SKM-1 (cell line): ENCODE measurements around the gene SLC9A7.

Source experiments
- DNase-seq: peaks from one replicate; lab custom pipeline; 2025; ENCODE audit not compliant: unreplicated experiment; lab: John Stamatoyannopoulos, UW

SLC9A7 gene

DNA sequence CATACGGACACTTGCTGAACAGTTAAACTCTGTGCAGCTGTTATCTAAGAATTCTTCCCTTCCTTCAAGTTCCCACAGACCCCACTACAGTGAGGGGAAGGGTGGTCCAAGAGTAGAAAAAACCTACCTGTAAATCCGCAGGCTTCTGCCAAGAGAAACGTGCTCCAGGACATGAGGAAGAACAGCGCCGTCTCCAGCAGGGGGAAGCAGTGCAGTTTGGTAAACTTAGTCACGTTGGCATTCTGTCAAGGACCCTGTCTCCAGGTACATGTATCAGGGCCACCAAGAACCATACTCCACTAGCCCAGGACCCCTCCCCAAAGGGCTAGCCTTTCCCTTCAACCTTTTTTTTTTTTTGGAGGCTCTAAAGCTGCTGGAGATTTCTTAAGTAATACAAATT is 105.4 kb downstream of the SLC9A7 start:
- DNase-seq: no peak

DNA sequence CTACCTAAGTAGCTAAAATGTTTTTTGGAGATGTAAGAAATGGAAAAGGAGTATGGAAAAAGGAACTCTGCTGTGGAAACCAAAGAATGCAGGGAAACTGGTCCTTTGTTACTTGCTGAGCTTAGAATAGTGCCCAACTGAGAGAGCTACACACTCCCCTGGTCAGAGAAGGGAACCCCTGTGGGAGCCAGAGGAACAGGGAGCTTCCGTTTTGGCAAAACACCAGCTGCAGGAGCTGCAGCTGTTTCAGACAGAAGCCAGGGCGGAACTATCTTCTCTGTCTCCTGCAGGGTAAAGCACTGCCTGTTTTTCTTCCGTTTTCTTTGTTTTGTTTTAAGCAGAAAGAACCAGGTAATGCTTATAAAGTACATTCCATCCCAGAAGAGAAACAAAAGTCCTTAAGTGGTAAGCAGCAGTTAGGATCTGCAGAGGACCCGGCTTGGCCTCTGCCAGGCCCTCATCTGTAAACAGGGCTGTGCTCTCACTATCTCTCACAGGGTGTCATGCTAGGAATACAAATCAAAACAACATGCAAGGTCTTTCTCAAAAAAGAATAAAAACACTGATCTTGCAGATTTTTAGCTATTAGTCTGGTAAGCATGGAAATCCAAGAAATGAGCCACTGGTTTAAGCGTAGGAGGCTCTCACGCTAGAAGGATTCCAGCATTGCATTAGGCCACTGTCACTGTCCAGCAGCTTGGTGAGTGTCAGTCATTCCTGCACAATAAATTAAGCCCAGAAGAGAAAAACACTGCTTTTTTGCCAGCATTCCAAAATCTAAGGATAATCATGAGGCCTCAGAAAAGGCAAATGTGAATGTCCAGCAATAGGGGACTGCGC is 109.3 kb downstream of the SLC9A7 start:
- DNase-seq: peak; percentile 16

DNA sequence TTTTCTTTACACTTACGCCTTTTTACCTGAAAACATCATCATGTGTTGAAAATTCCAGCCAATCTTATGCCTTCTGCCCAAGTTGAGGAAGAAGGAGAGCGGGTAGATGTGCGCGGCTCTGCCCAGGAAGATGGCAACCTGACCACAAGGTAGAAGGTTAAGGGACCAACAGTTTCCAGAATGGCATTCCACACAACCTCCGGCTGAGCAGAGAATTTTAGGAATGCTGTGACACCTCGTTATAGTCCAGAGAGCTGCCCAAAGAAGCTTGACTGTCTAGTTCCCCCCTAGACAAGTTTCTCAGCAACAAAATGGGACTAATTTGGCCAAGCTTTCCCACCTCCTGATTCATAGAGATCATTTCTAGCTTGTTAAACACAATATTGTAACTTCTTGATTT is 110.3 kb downstream of the SLC9A7 start:
- DNase-seq: no peak

DNA sequence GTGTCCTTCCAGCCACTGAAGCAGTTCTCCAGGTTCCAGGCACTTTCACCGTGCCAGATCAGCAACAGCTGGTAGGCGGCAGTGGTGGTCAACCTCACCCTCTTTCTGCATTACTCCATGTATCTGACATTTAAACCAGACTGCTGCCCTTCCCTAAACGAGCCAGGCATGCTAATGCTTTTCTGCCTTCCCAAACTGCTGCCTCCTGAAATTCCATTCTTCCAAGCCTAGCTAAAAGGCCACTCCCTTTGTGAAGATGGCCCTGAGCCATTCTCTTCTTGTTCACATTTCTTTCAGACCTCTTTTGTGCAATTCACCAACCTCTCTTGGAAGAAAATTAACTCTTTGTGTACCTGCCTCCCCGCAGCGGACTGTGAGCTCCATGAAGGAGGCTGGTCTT is 111.7 kb downstream of the SLC9A7 start:
- no peak for DNase-seq

DNA sequence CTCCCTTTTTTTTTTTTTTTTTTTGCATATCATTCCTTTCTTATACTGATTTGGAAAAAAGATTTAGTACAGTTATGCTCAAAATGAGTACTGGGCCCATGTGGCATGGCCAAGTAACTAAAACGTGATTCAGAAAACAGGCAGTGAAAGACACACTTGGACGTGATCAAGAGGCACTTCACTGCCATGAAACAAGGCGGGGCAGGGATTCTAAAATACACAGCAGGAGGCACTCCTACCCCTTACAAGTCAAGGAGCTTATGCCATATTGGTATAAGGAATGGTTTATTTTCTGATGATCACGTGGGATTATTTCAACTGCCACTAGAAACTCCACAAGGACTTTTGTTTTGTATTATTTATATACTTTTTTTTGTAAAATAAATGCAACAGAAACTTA is 113.3 kb downstream of the SLC9A7 start:
- DNase-seq: no peak

DNA sequence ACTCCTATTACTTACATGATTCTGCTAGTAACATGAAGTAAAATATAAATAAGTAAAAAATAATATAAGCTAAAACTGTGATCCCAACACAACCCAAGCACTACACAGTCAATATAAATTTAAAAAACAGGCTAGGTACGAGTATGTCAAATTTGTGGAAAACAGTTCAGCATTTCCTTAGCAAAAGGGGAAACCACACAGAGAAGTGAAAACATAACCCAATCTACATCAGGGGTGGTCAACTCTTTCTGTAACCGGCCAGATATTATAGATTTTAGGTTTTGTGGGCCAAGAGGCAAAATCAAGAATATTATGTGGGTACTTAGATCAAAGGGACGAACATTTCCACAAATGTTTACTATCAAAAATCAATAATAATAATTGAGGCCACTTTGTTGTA is 115.3 kb downstream of the SLC9A7 start:
- DNase-seq: no peak

DNA sequence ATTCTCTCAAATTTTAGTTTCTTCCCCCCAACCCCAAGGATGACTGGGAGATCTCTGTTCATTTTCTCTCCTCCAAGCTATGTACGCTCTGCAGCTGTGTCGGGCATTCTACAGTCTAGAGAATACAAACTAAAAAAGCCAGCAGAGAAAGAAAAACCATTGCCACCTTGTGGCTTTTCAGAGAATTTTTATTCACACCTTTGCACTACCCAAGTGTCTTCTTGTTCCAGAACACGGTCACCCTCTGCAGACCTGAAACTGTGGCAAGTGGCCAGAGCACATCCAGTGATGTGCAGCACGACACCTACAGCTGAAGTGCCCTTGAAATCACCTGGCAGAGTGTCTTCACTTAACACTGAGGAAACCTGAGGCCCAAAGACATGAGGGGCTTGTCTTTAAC is 116.8 kb downstream of the SLC9A7 start:
- no peak for DNase-seq

DNA sequence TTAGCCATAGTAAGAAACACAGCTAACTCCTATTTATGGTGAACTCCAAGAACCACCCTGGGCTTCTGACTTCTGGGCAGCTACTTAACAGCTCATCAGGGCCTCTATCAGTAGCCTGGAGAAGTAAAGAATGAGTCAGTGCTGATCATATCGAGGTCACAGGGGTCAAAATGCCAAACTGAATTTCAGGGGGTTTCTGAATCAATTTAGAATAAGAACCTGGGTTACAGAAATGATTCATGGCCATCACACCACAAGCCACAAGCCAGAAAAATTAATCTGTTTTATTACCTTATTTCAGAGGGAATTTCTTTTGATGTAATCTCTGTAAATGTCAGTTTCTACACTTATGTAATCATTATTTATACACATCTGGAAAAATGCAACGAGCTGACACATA is 121.0 kb downstream of the SLC9A7 start:
- no peak for DNase-seq

DNA sequence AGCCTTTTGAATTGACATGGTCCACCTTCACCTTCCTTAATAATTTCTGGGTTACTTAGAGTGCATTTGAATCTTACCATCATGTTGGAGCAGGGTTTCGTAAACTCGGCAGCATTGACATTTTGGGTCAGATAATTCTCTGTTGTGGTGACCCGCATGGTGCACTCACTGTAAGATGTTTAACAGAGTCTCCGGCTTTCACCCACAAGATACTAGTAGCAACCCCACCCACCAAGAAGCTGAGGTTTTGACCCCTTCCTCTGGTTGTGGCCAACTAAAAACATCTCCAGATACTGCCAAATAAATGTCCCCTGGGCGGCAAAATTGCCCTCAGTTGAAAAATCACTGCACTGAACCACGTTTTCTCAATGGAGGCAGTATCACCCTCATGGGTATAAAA is 122.7 kb downstream of the SLC9A7 start:
- no peak for DNase-seq

DNA sequence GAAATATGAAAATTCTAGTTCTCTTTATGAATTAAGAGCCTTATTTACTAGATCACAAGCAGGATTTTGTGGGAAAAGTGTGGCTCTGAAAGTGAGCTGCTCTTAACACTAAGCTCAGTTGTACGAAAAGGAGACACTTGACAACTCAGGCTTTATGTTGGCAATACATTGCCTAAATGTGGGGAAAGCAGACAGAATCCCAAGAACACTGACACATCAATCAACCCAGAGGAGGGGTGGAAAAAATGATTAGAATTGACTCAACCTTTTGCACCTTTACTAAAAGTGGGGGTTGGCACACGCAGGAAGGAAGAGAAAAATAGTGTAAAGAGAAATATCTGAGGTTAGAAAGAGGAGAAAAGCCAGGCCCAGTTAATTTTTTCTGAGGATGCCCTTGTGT is 123.7 kb downstream of the SLC9A7 start:
- no peak for DNase-seq

DNA sequence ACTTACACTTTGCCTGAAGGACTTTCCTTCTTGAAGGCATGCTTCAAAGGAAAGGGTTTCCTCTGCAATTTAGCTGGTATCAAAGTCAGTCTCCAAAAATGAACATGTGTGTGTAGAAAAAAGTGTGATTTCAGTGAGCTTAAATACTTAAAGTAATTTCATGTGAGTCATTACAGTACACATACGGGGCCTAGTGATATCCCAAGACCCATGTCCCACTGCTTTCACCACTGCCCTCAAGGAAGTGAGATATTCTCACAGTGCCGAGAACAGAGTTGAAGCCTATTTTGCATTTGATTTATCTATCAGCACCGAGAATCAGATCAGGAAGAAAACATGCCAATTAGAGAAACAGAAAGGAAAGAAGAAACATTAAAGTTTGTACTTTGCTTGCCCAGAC is 124.3 kb downstream of the SLC9A7 start:
- DNase-seq: no peak

DNA sequence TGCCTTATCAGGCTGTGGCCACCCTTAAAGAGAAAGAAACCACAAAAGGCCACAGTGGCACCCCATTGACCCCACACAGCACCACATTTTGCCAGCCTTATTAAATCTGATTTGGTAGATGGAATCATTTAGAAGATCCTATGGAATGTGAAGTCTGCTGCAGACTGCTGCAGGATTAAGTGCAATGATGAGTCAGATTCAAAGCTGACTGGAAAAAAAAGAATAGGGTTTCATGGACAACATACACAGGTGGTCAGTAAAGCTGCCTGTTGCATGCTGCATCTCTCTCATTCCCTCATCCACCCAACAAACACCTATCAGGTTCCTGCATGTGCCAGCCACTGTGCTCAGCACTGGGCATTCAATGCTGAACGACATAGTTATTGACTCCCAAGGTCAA is 128.8 kb downstream of the SLC9A7 start:
- no peak for DNase-seq

DNA sequence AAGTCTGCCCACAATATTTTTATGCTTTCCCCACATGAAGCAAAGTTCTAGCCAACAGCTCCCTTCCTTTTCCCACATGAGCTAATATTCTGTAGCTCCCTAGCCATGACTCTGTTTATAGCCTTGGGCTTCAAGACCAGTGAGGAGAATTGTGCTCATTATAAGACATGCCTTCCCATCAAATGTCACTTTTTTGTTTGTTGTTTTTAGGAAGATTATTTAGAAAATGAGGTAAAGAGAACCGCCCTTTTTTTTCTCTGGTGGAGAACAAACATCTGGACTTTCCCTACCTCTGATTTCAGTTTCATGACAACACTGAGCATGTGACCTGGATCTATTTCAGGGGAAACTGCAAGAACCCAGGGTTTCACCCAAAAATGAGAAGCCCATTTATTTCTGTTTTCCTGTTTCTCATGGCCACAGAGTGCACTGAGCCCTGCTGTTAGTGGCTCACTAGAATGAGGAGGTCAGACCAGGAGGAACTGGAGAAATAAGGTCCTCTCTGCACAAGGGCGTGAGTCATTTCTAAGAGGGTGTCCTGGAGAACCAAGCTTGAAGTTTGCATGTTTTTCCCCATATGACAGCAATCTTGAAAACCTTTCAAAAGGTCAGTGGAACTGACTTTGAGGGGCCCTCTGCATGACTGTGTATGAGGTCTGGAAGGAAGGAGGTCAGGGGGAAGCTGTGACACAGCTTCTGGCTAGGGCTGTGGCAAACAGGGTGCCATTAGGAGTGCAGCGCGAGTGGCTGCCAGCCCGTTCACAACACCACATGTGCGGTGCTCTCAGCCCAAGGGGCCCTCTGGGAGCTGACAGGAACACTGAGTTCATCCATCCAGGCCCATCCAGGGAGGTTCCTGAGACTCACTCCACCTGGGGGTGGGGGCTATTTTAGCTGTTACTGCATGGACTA is 130.2 kb downstream of the SLC9A7 start:
- peak; percentile 44 for DNase-seq

DNA sequence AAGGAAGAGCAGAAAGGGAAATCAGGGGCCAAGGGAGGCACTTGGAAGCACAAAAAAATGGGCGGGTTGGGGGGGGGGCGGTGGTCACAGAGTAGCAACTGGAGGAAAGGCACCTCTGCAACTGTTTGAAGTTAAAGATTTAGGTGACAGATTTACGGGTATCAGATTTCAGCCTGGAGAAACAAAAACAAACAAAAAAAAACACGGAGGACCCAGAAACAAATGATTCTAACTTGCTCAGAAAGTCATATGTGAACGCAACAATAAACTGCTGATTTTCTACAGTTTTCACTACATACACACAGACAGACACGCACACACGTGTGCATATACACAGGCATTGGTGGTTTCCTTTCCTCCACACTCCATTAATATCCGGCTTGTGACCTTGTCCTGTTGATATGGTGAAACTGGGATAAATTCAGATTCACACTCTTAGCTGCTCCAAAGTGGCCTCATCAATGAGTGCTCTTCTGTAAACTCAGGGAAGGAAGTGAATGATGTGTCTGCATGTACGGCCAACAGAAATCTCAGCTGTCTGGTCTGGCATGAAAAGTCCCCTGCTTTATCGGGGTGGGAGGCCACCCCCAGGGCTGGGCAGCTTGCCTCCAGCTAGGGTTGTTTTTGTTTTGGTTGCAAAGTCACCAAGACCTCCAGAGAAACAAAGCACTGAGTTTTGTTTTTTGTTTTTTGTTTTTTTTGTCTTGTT is 131.1 kb downstream of the SLC9A7 start:
- DNase-seq: no peak

DNA sequence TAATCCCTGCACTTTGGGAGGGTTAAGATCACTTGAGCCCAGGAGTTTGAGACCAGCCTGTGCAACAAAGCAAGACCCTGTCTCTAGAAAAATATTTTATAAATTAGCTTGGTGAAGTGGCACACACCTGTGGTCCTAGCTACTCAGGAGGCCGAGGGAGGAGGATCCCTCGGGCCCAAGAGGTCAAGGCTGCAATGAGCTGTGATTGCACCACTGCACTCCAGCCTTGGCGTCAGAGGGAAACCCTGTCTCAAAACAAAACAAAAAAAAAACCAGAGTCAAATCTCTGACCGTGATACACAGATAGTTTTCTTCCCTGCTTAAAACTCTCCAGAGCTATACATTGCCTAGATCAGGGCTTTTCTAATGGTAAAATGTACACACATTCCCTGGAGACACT is 131.9 kb downstream of the SLC9A7 start:
- DNase-seq: no peak

DNA sequence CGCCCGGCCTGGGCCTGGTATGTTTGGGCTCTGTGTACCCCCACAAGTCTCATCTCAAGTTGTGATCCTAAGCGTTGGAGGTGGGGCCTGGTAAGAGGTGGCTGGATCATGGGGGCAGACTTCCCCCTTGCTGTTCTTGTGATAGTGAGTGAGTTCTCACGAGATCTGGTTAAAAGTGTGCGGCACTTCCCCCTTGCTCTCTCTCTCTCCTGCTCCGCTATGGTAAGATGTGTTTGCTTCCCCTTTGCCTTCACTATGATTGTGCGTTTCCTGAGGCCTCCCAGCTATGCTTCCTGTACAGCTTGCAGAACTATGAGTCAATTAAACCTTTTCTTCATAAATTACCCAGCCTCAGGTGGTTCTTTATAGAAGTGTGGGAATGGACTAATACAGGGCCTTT is 132.4 kb downstream of the SLC9A7 start:
- peak; percentile 75 for DNase-seq

DNA sequence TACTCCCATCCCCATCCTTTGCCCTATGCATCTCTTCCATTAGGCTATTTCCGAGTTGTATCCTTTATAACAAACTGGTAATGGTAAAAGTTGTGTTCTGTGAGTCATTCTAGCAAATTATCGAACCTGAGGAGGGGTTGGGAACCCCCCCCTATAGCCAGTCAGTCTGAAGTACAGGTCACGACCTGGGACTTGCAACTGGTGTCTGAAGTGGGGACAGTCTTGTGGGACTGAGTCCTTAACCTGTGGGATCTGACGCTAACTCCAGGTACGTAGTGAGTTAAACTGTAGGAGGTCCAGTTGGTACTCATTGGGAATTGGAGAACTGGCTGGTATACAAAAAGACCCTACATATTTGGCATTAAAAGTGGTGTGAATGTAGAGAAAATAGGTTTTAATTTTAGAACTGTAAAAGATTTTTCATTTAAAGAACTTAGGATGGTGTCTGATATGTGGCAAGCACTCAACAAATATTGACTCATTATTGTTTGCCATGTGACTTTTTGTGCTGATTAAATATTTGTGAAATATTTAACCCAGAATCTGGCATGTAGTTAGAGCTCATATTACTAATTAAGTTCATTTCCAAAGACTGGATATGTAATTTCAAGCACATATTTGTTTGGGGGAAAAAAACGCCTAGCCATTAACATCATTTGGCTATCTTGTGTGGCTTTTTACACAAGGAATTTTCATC is 134.7 kb downstream of the SLC9A7 start:
- no peak for DNase-seq

DNA sequence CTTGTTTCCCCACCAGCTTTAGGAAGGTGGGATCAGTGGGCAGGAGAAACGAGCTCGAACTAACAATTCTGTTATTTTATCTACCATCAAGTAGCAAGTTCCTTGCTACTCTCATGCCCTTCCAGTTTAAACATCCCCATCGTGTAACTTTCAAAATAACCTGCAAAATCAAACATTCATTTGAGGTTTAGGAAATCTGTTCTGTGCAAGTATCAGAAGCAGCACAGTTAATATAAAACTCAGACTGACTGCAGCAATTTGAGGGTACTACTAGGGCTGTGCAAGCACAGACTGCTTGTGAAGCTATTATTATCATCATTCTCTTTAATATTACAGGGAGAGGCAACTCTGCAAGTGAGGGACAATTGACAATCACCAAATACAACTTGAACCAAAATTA is 137.3 kb downstream of the SLC9A7 start:
- DNase-seq: no peak

DNA sequence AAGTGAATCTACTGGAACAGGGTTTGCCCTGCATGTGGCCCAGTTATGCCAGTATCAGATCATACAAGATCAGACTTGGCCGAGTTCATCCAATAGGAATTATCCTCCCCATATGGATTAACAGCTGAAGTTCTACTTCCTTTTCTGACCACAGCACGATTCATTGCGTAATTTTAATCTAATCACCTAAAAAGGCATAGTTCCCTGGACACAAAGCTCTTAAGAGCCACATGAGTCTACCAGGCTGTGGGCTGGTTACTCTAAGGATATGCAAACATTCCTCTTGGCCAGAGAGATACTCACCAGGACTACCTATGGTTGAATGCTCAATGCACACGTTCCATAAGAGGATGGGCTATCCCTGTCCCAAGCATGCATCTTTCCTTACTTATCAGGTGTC is 138.4 kb downstream of the SLC9A7 start:
- no peak for DNase-seq

DNA sequence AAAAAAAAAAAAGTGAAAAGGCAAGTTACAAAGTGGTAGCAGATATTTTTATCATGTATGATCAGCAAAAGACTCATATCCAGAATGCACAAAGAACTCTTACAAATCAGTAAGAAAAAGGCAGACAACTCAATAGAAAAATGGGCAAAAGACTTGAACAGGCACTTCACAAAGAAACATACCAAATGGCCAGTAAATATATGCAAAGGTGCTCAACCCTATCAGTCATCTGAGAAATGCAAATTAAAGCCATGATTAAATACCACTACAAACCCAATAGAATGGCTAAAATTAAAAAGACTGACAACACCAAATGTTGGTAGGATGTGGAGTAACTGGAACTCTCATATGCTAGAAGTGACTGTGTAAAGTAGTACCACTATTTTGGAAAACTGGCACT is 140.0 kb downstream of the SLC9A7 start:
- DNase-seq: no peak

DNA sequence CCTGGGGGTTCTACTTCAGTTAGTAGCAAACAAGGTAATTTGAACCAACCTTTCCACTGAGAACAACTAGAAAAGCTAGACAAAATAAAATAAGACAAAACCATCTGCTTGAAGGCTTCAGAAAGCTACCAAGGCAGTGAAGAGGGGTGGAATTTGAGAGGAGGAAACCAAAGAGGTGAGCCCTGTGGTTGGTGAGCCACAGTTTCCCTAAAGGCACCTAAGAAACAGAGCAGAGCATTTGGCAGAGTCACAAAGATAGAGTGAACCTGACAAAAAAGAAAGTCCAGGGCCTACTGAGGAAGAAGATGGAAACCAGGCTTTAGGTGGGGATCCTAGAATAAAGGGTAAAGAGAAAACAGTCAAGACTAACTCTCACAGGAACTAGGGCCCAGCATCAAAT is 141.0 kb downstream of the SLC9A7 start:
- DNase-seq: no peak
